Type B pancreatic cell (in vitro differentiated cells): ENCODE results near the gene PLXNA2. TPM values are rescaled to one million over a fixed set of nuclear protein-coding genes. Genes with fewer than 3 reads are reported as not detected.

Source experiments
- DNase-seq: peaks from one replicate; pipeline ENCODE4 v3.0.0; 2021; ENCODE audit warnings: mixed read lengths; ENCODE audit not compliant: unreplicated experiment; ENCODE audit errors: extremely low spot score
- H3K27ac Mint-ChIP-seq: 2 replicates; pipeline ENCODE4 v1.8.0; 2021; ENCODE audit warnings: mild to moderate bottlenecking, mixed read lengths
- H3K27me3 Mint-ChIP-seq: 2 replicates; pipeline ENCODE4 v1.8.0; 2021; ENCODE audit warnings: mixed read lengths
- H3K36me3 Mint-ChIP-seq: 2 replicates; pipeline ENCODE4 v1.8.0; 2021; ENCODE audit warnings: mixed read lengths
- H3K4me1 Mint-ChIP-seq: one replicate; pipeline ENCODE4 v1.8.0; 2021; ENCODE audit warnings: mixed read lengths; ENCODE audit not compliant: unreplicated experiment
- H3K4me3 Mint-ChIP-seq: 2 replicates; pipeline ENCODE4 v1.8.0; 2021; ENCODE audit warnings: mild to moderate bottlenecking, mixed read lengths
- H3K9me3 Mint-ChIP-seq: 2 replicates; pipeline ENCODE4 v1.8.0; 2021; ENCODE audit warnings: mixed read lengths
- CTCF ChIP-seq: fragments of 200-600 bp; sonication (generic); conservative IDR thresholded peaks from 2 replicates; pipeline ENCODE4 v1.5.0; 2021; ENCODE audit warnings: antibody characterized with exemption, mild to moderate bottlenecking
- total RNA-seq: library from RNA; stranded (reverse); gene quantifications from 2 replicates; pipeline ENCODE4 v1.2.1, GENCODE V29; 2021; ENCODE audit warnings: low replicate concordance

PLXNA2 gene
- total RNA-seq, 1 donor from 2014 or later = 80.1 TPM

GRCh38 chr1:208264469-208265121, 20.4 kb upstream of the PLXNA2 start:
- no peak overlapping the region for H3K27ac Mint-ChIP-seq
- no peaks in the 10 kb centered on the region for H3K36me3 Mint-ChIP-seq
- no peak overlapping the region for H3K4me3 Mint-ChIP-seq
- H3K4me1 Mint-ChIP-seq = peaks cover 30% of the 10 kb centered on the region
- no peak for DNase-seq
- no peaks in the 10 kb centered on the region for H3K9me3 Mint-ChIP-seq
- no peak for TF ChIP-seq CTCF
- H3K27me3 Mint-ChIP-seq = peaks cover 32% of the 10 kb centered on the region

GRCh38 chr1:208261874-208262273, 17.7 kb upstream of the PLXNA2 start:
- Mint-ChIP-seq H3K27ac (no peak overlapping the region), H3K9me3 (peaks cover 5% of the 10 kb centered on the region), H3K36me3 (no peaks in the 10 kb centered on the region), H3K27me3 (peaks cover 7% of the 10 kb centered on the region), H3K4me3 (no peak overlapping the region), H3K4me1 (peaks cover 23% of the 10 kb centered on the region)
- TF ChIP-seq CTCF = no peak
- no peak for DNase-seq

- H3K4me3 Mint-ChIP-seq = no peak overlapping the region
- H3K27me3 Mint-ChIP-seq = no peaks in the 10 kb centered on the region
- peaks cover 5% of the 10 kb centered on the region for H3K9me3 Mint-ChIP-seq
These were observed 14.1 kb upstream of the PLXNA2 start for GRCh38 chr1:208258277-208258676.

GRCh38 chr1:208257351-208257750, 13.2 kb upstream of the PLXNA2 start:
- TF ChIP-seq CTCF = no peak
- DNase-seq = no peak
- H3K4me3 Mint-ChIP-seq = peak overlapping the region; percentile 23
- peaks cover 5% of the 10 kb centered on the region for H3K9me3 Mint-ChIP-seq
- no peaks in the 10 kb centered on the region for H3K36me3 Mint-ChIP-seq
- H3K27me3 Mint-ChIP-seq = no peaks in the 10 kb centered on the region
- H3K4me1 Mint-ChIP-seq = peaks cover 28% of the 10 kb centered on the region
- no peak overlapping the region for H3K27ac Mint-ChIP-seq

More at GRCh38 chr1:208258277-208258676, 14.1 kb upstream of the PLXNA2 start:
- Mint-ChIP-seq H3K36me3 (no peaks in the 10 kb centered on the region), H3K27ac (no peak overlapping the region), H3K4me1 (peaks cover 19% of the 10 kb centered on the region)
- DNase-seq = no peak
- no peak for TF ChIP-seq CTCF

GRCh38 chr1:208256556-208256955, 12.4 kb upstream of the PLXNA2 start:
- Mint-ChIP-seq H3K4me3 (no peak overlapping the region), H3K9me3 (peaks cover 5% of the 10 kb centered on the region), H3K36me3 (no peaks in the 10 kb centered on the region), H3K27ac (no peak overlapping the region), H3K4me1 (peaks cover 36% of the 10 kb centered on the region), H3K27me3 (no peaks in the 10 kb centered on the region)
- DNase-seq = no peak
- no peak for TF ChIP-seq CTCF
